Testis (tissue), 2 donors: ENCODE measurements around the gene IL1RAP.

ENCODE experiments used
- CTCF ChIP-seq, 3 experiments: fragments of 450-650 bp in 2 of 3; fragments of 200-600 bp in 1 of 3; sonication (generic) in 1 of 3; IDR thresholded peaks; one replicate each; pipeline ENCODE4 v1.5.1; 2016 to 2019; ENCODE audit warnings: antibody characterized with exemption in 3 of 3, mild to moderate bottlenecking in 2 of 3, moderate library complexity in 1 of 3
- POLR2A ChIP-seq: fragments of 450-650 bp; IDR thresholded peaks from one replicate; pipeline ENCODE4 v1.6.1; 2017; ENCODE audit warnings: antibody characterized with exemption, mild to moderate bottlenecking, moderate library complexity

GRCh38 chr3:190579514-190580137, 65.7 kb downstream of the IL1RAP start:
- TF ChIP-seq POLR2A: no peak
- no peak for TF ChIP-seq CTCF (IDR thresholded peaks at IDR 0.05)
